GM19397 (cell line): ENCODE data around the gene SURF1.

ENCODE experiments used
- ATAC-seq: cut with Tn5 transposase; IDR thresholded peaks from one replicate; pipeline ENCODE4 v1.9.1; 2021; ENCODE audit warnings: mild to moderate bottlenecking, moderate library complexity; ENCODE audit not compliant: unreplicated experiment

The SURF1 gene

GRCh38 chr9:133366435-133366834 lies 10.1 kb upstream of the SURF1 start:
- no peak for ATAC-seq

DNA sequence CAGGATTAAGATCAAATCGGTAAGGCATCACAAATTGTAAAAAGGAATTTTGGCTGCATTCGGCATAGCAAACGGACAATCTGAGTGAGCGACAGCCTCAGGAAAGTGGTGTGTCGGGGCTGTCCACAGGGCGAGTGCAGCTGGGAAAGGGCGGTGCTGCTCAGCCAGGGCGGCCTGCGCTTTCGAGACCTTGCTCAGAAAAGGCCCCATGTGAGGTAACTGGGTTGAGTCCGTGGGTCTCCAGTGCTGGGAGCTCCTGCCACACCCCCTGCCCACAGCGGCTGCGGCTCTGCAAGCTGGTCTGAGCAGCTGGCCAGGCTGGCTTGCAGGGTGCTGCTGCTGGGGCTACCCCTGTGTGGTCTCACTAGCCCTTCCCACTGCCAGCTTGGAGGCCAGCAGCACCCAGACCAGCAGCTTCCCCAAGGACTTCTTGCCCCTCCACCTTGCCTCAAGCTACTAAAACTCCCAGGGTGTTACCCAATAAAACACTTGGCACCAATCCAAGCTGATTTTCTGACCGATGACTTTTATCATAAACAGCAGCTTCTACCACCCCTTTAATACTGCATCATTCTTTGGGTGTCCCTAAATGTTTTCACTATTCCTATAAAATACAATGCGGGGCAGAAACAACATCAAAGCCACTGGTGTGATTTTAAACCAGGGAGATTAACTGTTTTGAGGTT lies 6.2 kb upstream of the SURF1 start:
- no peak for ATAC-seq

DNA sequence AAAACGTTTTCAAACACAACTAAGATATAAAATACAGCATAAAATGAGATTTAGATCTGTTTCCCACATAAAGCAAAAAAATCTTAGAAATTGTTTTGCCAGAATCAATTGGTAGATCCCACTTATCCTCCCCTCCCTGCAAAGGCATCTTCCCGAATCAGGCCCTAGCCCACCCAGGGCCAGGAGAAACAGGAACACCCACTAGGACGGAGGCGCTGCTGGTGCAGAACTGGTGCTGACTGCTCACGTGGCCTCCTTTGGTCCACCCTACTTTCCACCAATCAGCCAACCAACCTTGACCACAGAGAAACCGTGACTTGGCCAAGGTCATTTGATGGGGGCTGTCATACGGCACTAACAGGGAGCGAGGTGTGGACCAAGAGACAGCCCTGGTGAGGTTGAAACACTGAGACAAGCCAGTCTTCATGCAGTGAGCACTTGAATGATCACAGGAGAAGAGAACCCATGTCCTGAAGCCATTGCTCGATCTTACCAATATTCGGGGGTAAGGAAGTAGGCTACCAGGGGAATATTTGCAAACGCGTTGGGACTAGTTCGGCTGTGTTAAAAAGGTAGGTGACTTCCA lies 5.3 kb upstream of the SURF1 start:
- no peak for ATAC-seq

DNA sequence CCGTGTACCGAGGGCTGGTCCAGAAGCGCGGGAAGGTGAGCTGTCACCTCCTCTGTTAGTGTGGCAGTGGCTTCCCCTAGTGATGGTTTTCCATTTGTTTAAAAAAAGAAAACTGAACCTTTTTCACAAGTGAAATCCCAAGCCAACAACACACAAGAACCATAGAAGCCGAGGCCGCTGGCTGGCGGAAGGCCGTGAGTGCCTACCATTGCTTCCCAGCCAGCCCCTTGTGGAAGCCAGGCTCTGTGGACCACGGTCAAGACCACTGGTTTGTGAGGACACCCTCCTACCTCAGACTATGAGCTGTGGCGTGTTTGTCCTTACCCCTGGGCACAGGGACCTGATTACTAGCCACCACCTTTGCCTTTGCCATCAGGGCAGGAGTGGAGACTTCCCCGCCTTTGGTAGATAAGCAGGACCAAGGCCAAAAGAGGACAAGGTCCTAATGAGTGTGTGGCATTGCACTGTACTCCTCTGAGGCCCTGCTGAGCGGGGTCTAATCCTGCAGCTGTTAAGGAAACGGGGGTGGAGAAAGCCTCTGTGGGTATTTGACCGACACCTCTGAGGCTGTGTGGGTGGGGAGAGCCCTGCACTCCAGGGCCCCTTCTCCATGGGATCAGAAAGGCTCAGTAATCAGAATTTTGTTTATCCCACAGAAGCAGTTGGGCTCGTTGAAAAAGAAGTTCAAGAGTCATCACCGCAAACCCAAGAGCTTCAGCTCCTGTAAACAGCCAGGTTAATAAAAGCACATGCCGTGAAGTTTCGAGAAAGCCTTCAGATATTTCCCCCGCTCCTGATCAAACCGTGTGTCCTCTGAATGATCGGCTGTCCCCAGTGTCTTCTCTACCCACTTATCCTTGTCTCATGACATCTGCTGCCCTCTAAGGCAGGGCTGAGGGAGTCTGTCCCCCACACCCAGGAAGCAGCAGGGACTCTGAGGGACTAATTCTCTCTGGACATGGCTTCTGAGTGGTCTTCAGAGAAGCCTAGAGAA lies 4.4 kb upstream of the SURF1 start:
- no peak for ATAC-seq

DNA sequence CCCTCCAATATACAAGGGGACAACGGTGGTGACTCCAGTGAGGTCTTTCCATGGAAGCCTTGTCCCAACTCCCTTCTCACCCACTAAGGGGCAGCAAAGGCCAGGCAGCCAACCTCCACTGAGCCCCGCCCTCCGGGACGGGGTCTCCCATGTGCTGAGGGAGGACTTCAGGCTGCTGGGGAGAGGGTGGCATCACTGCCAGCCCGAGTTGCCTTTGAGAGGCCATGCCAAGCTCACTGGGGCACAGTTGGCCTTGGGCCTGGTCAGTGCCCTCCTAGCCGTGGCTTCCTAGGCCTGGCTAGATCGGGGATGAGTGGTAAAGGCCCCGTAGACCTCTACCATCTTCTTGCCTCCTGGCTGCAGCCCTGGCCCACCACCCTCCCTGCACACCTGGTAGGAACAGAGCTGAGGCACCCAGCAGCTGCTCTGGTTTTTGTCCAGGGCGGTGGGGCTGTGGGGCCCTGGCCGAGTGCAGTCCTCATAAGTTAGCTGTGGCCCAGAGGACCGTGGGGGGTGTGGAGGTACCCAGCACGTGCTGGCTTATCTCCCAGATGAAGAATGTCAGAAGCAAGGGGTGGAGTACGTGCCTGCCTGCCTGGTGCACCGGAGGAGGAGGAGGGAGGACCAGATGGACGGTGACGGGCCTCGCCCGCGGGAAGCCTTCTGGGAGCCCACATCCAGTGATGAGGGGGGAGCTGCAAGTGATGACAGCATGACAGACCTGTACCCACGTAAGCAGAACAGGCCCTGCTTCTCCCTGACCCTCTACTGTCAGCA lies 3.3 kb upstream of the SURF1 start:
- no peak for ATAC-seq

DNA sequence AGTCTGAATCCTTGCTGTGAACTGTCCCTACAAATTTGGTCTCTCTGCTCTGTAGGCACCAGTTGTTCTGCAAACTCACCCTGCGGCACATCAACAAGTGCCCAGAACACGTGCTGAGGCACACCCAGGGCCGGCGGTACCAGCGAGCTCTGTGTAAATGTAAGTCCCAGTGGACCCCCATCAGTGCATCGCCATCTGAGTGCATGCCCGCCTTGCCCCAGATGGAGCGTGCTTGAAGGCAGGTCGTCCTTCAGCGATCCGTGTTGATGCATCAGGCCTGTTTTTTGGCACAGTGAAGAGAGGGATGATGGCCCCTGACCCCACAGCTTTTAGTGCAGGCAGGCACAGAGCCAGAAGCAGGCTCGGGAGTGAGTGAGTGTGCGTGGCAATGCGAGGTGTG lies 1.4 kb upstream of the SURF1 start:
- ATAC-seq = no peak

- ATAC-seq = peak; percentile 30
Observed at GRCh38 chr9:133355881-133356357, 368 bp downstream of the SURF1 start.

DNA sequence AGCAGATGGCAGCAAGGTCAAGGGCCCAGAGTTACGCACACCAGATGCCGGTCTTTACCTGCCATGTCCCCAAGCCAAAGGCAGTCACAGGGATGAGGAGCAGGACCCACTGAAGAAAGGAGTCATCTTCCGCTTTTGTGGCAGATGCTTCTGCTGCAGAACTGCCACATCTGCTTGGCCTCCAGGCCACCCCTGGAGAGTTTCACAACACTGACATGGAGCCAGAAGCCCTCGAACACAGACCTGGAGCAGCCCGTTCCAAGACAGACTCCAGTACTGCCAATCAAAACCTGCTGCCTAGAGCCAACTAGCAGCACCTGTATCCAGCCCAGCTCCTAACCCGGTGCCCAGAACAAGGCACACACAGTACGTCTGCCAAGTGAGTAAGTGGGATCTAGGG lies 1.5 kb downstream of the SURF1 start:
- no peak for ATAC-seq

- ATAC-seq = no peak
Observed at GRCh38 chr9:133353548-133353947, 2.7 kb downstream of the SURF1 start.

DNA sequence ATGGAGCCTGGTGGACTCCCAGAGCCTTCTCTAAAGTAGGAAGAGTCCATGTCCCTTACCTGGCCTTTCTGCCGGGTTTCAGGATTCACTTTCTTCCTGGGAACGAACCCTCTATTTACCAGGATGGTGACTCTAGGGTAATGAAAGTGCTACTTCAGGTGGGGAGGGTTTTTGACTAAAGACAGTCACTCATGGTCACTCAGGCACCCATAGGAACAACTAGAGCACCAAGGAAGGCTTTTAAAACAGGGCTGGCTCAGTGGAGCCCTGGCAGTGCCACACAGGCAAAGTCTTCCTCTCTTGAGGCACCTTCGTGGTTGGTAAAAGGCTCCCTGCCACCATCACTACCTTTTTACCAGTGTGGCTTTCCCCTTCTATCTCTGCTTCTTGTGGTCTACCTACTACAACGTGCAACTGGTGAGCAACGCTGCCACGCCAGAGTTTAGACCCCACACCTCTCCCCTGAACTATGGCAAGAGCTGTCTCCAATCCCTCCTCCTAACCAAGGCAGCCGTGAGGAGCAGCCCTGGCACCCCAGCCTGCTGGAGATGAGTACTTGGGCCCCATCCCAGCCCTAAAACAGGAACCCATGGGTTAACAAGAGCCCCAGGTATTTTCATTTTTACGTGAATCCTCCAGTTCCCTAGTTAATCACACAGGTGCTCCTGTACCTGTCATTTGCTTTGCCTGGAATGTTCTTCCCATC lies 3.5 kb downstream of the SURF1 start:
- no peak for ATAC-seq

DNA sequence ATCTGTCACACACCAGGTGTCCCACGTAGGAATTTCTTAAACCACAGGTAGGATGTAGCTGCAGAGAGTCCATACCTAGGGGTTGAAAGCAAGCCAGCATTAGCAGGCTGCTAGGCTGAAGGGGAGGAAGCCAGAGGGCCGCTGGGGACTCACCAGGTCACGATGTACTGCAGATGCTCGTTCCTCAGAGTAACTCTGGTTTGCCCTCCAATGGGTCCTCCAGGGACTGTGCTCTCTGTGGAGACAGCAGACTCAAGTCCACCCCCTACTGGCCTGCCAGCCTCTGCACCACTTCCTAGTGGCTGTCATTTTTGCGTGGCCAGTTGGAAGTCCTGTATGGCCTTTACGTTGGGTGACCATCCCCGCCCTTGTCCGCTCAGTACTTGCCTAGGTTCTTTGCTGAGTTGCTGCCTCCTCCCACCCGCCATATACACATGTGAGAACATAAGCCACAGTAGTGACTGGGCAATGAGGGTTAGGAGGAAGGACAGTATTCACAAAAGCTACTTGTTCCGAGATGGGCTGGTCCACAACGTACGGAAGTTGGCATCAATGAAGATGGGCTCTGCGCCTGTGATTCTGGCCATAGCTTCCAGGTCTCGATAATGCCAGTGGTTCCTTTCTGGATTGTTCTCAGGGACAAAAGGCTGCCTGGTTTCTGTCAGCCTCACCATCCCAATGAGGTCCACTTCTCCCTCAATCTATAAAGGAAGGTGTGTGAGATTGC lies 4.2 kb downstream of the SURF1 start:
- ATAC-seq = no peak

- no peak for ATAC-seq
Observed at GRCh38 chr9:133351526-133351907, 4.8 kb downstream of the SURF1 start.

- no peak for ATAC-seq
Observed at GRCh38 chr9:133349965-133350616, 6.2 kb downstream of the SURF1 start.

GRCh38 chr9:133348718-133349573 lies 7.3 kb downstream of the SURF1 start:
- ATAC-seq = no peak

- peak; percentile 48 for ATAC-seq
Observed at GRCh38 chr9:133347985-133348717, 8.1 kb downstream of the SURF1 start, which contains the start of the genes MED22 and RPL7A. MED22 (minus strand) TSS chr9:133348131; CDS start chr9:133346662, 1,469 bp downstream. RPL7A (plus strand) TSS chr9:133348218; CDS start chr9:133348244, 26 bp downstream.

GRCh38 chr9:133347515-133347984 lies 8.7 kb downstream of the SURF1 start:
- peak; percentile 34 for ATAC-seq
